Psoas muscle (tissue), 8 donors: Measurements from ENCODE around the gene COMMD4. TPM values are rescaled to one million over a fixed set of nuclear protein-coding genes. Genes with fewer than 3 reads are reported as not detected.

Source experiments
- ATAC-seq, 4 donors: fragments of 200-7000 bp; cut with Tn5 transposase; one replicate each; pipeline ENCODE4 v1.9.1; 2020; ENCODE audit warnings: moderate library complexity in 3 of 4, mild to moderate bottlenecking in 2 of 4
- DNase-seq, 2 donors: peaks; one replicate each; pipeline ENCODE4 v3.0.0-alpha.2; 2020
- H3K27ac ChIP-seq: fragments of 200-600 bp; one replicate; pipeline ENCODE4 v1.8.0; 2022
- H3K27me3 ChIP-seq, 3 donors: fragments of 200-600 bp in 1 of 3; one replicate each; pipeline versions ENCODE4 v1.6.1 to v1.8.0; 2013 to 2022; ENCODE audit warnings: low read length in 2 of 3, mild to moderate bottlenecking in 2 of 3, moderate library complexity in 1 of 3; ENCODE audit not compliant: insufficient read depth in 3 of 3
- H3K36me3 ChIP-seq, 2 donors: fragments of 200-600 bp in 1 of 2; one replicate each; pipeline versions ENCODE4 v1.6.1 to v1.8.0; 2013 to 2022; ENCODE audit warnings: low read depth in 1 of 2, mild to moderate bottlenecking in 1 of 2, moderate library complexity in 1 of 2; ENCODE audit not compliant: insufficient read depth in 1 of 2
- H3K4me1 ChIP-seq: fragments of 200-600 bp; one replicate; pipeline ENCODE4 v1.8.0; 2022
- H3K4me3 ChIP-seq: fragments of 200-600 bp; one replicate; pipeline ENCODE4 v1.8.0; 2022; ENCODE audit warnings: mild to moderate bottlenecking
- H3K9me3 ChIP-seq: fragments of 200-600 bp; one replicate; pipeline ENCODE4 v1.8.0; 2022
- WGBS, 3 donors: extraction: QIAGEN DNeasy Blood & Tissue Kit; methylation state at CpG; one replicate each; pipeline versions ENCODE4 v1.1.6 to v1.1.7; 2013; 5-methylcytosine and 5-hydroxymethylcytosine counted together
- intact Hi-C, 2 donors: fragments of 100-400 bp; cut with DNase I; formaldehyde crosslinking; loops; one replicate each; pipeline versions ENCODE4 v1.11.0 to v1.14.2; 2022
- polyA plus RNA-seq, 3 donors: library from polyadenylated mRNA; stranded (reverse); fragments of 200-250 nt; gene quantifications; one replicate each; pipeline ENCODE4 v1.2.3, GENCODE V29; 2013
- total RNA-seq, 4 donors: library from RNA; stranded (reverse); fragmentation: NEBNext Ultra II Directional in 2 of 4; extraction: Animal tissue kit (Norgen Biotek cat#: 25700) in 2 of 4; gene quantifications; one replicate each; pipeline versions ENCODE4 v1.2.1 to v1.2.4, GENCODE V29; 2021 to 2023
- TF ChIP-seq, protein P1 (sequence below): fragments of 200-600 bp; IDR thresholded peaks from one replicate; pipeline ENCODE4 v1.8.0; 2022; ENCODE audit warnings: antibody characterized with exemption
- donor health status: healthy with polysubstance abuse.
- donor health status: DM: no; HTN: no; CAD: no; lungs with moderate emphysema.
- donor health status: Bipolar disorder and iron deficiency.
- donor health status: healthy.
- donor health status: DM: yes; HTN: yes; CAD: no.
- donor health status: DM: no; HTN: no; CAD: no.
- donor health status: DM: no; HTN: no; CAD: no.
- donor health status: DM: yes; HTN: yes; CAD: no.

The COMMD4 gene
- total and polyA plus RNA-seq, 7 donors, result 20.1 to 30.6 (median 25.3) TPM

DNA sequence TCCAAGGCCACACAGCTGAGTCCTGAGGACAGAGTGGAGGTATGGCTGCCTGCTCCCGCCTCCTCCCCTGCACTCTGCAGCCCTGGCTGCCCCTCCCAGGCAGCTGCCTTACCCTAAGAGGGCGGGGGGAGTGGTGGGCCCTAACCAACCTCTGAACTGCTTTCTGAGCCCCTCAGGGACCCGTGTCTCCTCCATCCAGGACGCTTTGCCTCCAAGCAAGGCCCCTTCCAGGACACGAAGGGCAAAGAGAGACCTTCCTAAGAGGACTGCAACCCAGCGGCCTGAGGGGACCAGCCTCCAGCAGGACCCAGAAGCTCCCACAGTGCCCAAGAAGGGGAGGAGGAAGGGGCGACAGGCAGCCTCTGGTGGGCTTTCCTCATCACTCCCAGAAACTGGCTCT, 18.6 kb downstream of the COMMD4 start:
- Histone ChIP-seq H3K27me3 (no peaks in the 10 kb centered on the region), H3K4me1 (no peaks in the 10 kb centered on the region), H3K27ac (no peak overlapping the region), H3K9me3 (no peaks in the 10 kb centered on the region), H3K4me3 (no peak overlapping the region), H3K36me3 (peaks cover 11 to 49% of the 10 kb centered on the region in 2 donors)
- WGBS, 3 donors, result 77 to 86% (median 83%) methylated on average over 7 of the region's 7 CpGs
- ATAC-seq (no peak), DNase-seq (no peak)
- TF ChIP-seq, protein P1, sequence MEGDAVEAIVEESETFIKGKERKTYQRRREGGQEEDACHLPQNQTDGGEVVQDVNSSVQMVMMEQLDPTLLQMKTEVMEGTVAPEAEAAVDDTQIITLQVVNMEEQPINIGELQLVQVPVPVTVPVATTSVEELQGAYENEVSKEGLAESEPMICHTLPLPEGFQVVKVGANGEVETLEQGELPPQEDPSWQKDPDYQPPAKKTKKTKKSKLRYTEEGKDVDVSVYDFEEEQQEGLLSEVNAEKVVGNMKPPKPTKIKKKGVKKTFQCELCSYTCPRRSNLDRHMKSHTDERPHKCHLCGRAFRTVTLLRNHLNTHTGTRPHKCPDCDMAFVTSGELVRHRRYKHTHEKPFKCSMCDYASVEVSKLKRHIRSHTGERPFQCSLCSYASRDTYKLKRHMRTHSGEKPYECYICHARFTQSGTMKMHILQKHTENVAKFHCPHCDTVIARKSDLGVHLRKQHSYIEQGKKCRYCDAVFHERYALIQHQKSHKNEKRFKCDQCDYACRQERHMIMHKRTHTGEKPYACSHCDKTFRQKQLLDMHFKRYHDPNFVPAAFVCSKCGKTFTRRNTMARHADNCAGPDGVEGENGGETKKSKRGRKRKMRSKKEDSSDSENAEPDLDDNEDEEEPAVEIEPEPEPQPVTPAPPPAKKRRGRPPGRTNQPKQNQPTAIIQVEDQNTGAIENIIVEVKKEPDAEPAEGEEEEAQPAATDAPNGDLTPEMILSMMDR, result no peak
- intact Hi-C loops, result no loop called here

DNA sequence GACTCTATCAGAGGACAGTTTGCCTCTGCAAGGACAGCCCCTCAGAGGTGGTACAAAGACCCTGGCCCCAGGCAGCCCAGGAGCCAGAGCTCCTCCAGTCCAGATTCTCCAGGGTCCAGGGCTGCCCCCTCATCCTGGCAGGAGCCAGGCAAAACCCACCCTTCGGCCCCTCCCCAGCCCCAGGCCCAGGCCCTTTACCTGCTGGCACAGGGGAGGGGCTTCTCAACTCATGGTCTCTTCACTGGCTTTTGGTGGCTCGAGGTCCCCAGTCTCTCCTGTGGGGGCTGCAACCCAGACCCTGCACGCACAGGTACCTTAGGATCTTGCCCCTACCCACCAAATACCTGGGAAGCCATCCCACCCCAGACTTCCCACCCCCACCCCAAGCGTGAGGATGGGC, 19.5 kb downstream of the COMMD4 start:
- Histone ChIP-seq H3K9me3 (no peaks in the 10 kb centered on the region), H3K27ac (no peak overlapping the region), H3K4me3 (no peak overlapping the region), H3K36me3 (peaks cover 11 to 59% of the 10 kb centered on the region in 2 donors), H3K27me3 (no peaks in the 10 kb centered on the region), H3K4me1 (no peaks in the 10 kb centered on the region)
- 90 to 91% (median 91%) methylated on average over 4 of the region's 4 CpGs for WGBS, 3 donors
- no peak for ATAC-seq
- TF ChIP-seq, protein P1, result no peak
- intact Hi-C loops, result no loop called here
- no peak for DNase-seq

DNA sequence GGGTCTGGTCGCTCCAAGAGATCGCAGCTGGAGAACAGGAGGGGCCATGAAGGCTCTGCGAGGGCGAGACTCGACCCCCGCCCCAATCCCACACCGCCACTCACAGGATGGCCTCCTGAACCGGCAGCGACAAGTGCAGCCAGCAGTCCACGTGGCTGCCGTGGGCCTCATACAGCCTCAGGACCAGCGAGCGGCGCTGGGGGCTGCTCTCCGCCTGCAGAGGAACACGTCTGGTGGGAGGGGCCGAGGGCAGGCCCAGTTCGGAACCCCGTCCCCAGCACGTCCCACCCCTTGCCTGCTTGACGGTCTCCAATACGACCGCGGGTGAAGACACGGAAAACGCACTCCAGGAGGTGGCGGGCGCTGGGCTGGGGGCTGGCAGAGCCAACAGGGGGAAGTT, 20.1 kb downstream of the COMMD4 start:
- TF ChIP-seq, protein P1, result no peak
- H3K27ac ChIP-seq, result no peak overlapping the region
- intact Hi-C loops, result no loop called here
- H3K4me1 ChIP-seq, result no peaks in the 10 kb centered on the region
- no peak for ATAC-seq
- no peaks in the 10 kb centered on the region for H3K27me3 ChIP-seq
- no peak overlapping the region for H3K4me3 ChIP-seq
- H3K9me3 ChIP-seq, result no peaks in the 10 kb centered on the region
- DNase-seq, result no peak
- 82 to 85% (median 85%) methylated on average over 28 of the region's 28 CpGs for WGBS, 3 donors
- peaks cover 11 to 65% of the 10 kb centered on the region in 2 donors for H3K36me3 ChIP-seq

DNA sequence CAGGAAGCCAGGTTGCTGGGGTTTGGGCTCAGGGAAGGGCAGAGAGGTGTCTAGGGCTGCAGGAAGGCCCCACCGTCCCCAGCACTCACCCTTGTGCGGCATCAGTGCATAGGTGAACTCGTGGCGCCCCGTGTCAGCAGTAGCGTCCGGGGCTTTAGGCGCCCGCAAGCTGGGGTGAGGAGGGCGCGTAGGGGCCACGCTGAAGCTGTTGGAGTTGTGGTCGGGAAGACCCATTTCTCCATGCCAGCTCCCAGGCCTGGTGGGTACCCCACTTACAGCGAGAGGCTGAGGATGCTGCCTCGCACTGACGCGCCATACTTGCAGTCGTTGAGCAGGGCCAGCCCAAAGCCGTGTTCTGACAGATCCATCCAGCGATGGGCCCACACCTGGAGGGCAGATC, 20.7 kb downstream of the COMMD4 start:
- Histone ChIP-seq H3K9me3 (no peaks in the 10 kb centered on the region), H3K27me3 (no peaks in the 10 kb centered on the region), H3K4me3 (no peak overlapping the region), H3K4me1 (no peaks in the 10 kb centered on the region), H3K27ac (no peak overlapping the region), H3K36me3 (peaks cover 11 to 70% of the 10 kb centered on the region in 2 donors)
- TF ChIP-seq, protein P1, result no peak
- DNase-seq, result no peak
- intact Hi-C loops, result no loop called here
- ATAC-seq, result no peak
- WGBS, 3 donors, result 94 to 96% (median 95%) methylated on average over 20 of the region's 20 CpGs

DNA sequence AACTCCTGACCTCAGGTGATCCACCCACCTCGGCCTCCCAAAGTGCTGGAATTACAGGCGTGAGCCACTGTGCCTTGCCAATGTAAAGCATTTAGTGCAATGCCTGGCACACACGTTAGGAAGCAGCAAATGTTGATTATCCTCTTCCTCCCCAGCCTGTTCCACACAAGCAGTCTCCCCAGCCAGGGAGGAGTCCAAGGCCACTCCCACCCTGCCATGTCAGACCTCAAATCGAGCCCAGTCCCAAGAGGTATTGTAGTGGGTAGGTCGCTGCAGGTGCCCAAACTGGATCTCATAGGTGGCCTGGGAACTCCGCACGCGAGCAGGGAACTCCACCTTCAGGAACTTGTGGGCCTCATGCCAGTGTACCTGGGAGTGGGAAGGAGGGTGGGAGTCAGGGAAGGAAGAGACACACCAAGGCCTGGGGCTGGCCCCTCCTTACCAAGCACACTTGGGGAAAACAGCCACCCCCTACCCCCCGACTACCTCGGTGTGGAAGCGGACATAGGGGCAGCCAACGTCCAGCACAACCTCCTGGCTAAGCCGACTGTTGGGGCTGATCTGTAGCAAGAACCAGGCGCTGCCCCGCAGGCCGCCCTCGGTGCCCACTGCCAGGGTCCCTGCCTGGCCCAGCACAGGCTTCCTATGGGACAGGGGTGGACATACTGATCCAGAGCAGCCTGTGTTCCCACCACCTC, 22.3 kb downstream of the COMMD4 start:
- intact Hi-C loops, result no loop called here
- Histone ChIP-seq H3K4me1 (no peaks in the 10 kb centered on the region), H3K36me3 (peaks cover 11 to 86% of the 10 kb centered on the region in 2 donors), H3K27me3 (no peaks in the 10 kb centered on the region), H3K9me3 (no peaks in the 10 kb centered on the region), H3K4me3 (no peak overlapping the region), H3K27ac (no peak overlapping the region)
- DNase-seq (no peak), ATAC-seq (no peak)
- TF ChIP-seq, protein P1, result no peak
- 91 to 95% (median 92%) methylated on average over 17 of the region's 17 CpGs for WGBS, 3 donors
